ENCODE data around the gene PRKAB1. TPM values are rescaled to one million over a fixed set of nuclear protein-coding genes. Genes with fewer than 3 reads are reported as not detected.

The PRKAB1 gene
- total RNA-seq, 1 donor from 2014 or later, result 22.7 TPM

GRCh38 chr12:119659289-119659897, 8.5 kb upstream of the PRKAB1 start:
- no peaks in the 10 kb centered on the region for H3K4me1 Mint-ChIP-seq (ENCODE audit: low read depth, unreplicated experiment)
- no peaks in the 10 kb centered on the region for H3K9me3 Mint-ChIP-seq (ENCODE audit: unreplicated experiment)
- H3K4me3 ChIP-seq (ENCODE audit: insufficient read depth, low read depth, low read length), result no peak overlapping the region
- H3K36me3 Mint-ChIP-seq (ENCODE audit: low read depth, unreplicated experiment), result no peaks in the 10 kb centered on the region
- TF ChIP-seq CTCF (IDR thresholded peaks at IDR 0.05; ENCODE audit: insufficient read depth, low read depth, low read length), result peak; percentile 95
- TF ChIP-seq EZH2 (IDR thresholded peaks at IDR 0.05; ENCODE audit: insufficient read depth, low read length), result no peak
- no peak overlapping the region for H3K4me3 Mint-ChIP-seq (ENCODE audit: unreplicated experiment)
- no peak for FAIRE-seq
- H3K27ac Mint-ChIP-seq (ENCODE audit: unreplicated experiment), result no peak overlapping the region
- no peak for DNase-seq (ENCODE audit: low read depth)
- no peak overlapping the region for H2AFZ ChIP-seq (ENCODE audit: low read depth, low read length)
- no peak overlapping the region for H3K27ac ChIP-seq (ENCODE audit: low read depth, low read length)
- H3K9me3 ChIP-seq (ENCODE audit: insufficient read depth, low read depth, low read length), result no peaks in the 10 kb centered on the region
- no peak overlapping the region for H3K4me2 ChIP-seq (ENCODE audit: low read length)
- H3K27me3 Mint-ChIP-seq (ENCODE audit: low read depth, unreplicated experiment), result peaks cover 3% of the 10 kb centered on the region
- H3K79me2 ChIP-seq (ENCODE audit: insufficient read depth, low read length), result no peaks in the 10 kb centered on the region
- H3K27me3 ChIP-seq (ENCODE audit: insufficient read depth, low read length), result peaks cover 3% of the 10 kb centered on the region
- H3K36me3 ChIP-seq (ENCODE audit: insufficient read depth, low read length), result no peaks in the 10 kb centered on the region
- H3K4me1 ChIP-seq (ENCODE audit: insufficient read depth, low read length), result no peaks in the 10 kb centered on the region
- H4K20me1 ChIP-seq (ENCODE audit: insufficient read depth, low read length), result no peaks in the 10 kb centered on the region
- no peak overlapping the region for H3K9ac ChIP-seq (ENCODE audit: low read length)

- TF ChIP-seq EZH2 (IDR thresholded peaks at IDR 0.05; ENCODE audit: insufficient read depth, low read length), result no peak
- Histone ChIP-seq H2AFZ (ENCODE audit: low read depth, low read length) (no peak overlapping the region), H3K9me3 (ENCODE audit: insufficient read depth, low read depth, low read length) (no peaks in the 10 kb centered on the region), H3K27ac (ENCODE audit: low read depth, low read length) (no peak overlapping the region), H3K79me2 (ENCODE audit: insufficient read depth, low read length) (no peaks in the 10 kb centered on the region), H3K27me3 (ENCODE audit: insufficient read depth, low read length) (peaks cover 3% of the 10 kb centered on the region), H3K4me3 (ENCODE audit: insufficient read depth, low read depth, low read length) (no peak overlapping the region), H3K9ac (ENCODE audit: low read length) (no peak overlapping the region), H4K20me1 (ENCODE audit: insufficient read depth, low read length) (no peaks in the 10 kb centered on the region), H3K36me3 (ENCODE audit: insufficient read depth, low read length) (no peaks in the 10 kb centered on the region), H3K4me1 (ENCODE audit: insufficient read depth, low read length) (no peaks in the 10 kb centered on the region), H3K4me2 (ENCODE audit: low read length) (no peak overlapping the region)
- H3K36me3 Mint-ChIP-seq (ENCODE audit: low read depth, unreplicated experiment), result no peaks in the 10 kb centered on the region
- H3K4me3 Mint-ChIP-seq (ENCODE audit: unreplicated experiment), result no peak overlapping the region
- FAIRE-seq (no peak), DNase-seq (ENCODE audit: low read depth) (no peak)
- peaks cover 3% of the 10 kb centered on the region for H3K27me3 Mint-ChIP-seq (ENCODE audit: low read depth, unreplicated experiment)
- H3K4me1 Mint-ChIP-seq (ENCODE audit: low read depth, unreplicated experiment), result no peaks in the 10 kb centered on the region
- no peaks in the 10 kb centered on the region for H3K9me3 Mint-ChIP-seq (ENCODE audit: unreplicated experiment)
- H3K27ac Mint-ChIP-seq (ENCODE audit: unreplicated experiment), result no peak overlapping the region
These were observed 7.9 kb upstream of the PRKAB1 start for GRCh38 chr12:119660076-119660475.

- no peaks in the 10 kb centered on the region for H3K9me3 ChIP-seq (ENCODE audit: insufficient read depth, low read depth, low read length)
- no peak for DNase-seq (ENCODE audit: low read depth)
- H3K27ac ChIP-seq (ENCODE audit: low read depth, low read length), result no peak overlapping the region
- no peaks in the 10 kb centered on the region for H3K4me1 ChIP-seq (ENCODE audit: insufficient read depth, low read length)
- FAIRE-seq, result no peak
- no peak overlapping the region for H3K9ac ChIP-seq (ENCODE audit: low read length)
- peaks cover 3% of the 10 kb centered on the region for H3K27me3 ChIP-seq (ENCODE audit: insufficient read depth, low read length)
- Mint-ChIP-seq H3K36me3 (ENCODE audit: low read depth, unreplicated experiment) (no peaks in the 10 kb centered on the region), H3K27me3 (ENCODE audit: low read depth, unreplicated experiment) (peaks cover 3% of the 10 kb centered on the region), H3K4me3 (ENCODE audit: unreplicated experiment) (no peak overlapping the region), H3K9me3 (ENCODE audit: unreplicated experiment) (no peaks in the 10 kb centered on the region), H3K27ac (ENCODE audit: unreplicated experiment) (no peak overlapping the region), H3K4me1 (ENCODE audit: low read depth, unreplicated experiment) (no peaks in the 10 kb centered on the region)
- no peak overlapping the region for H3K4me3 ChIP-seq (ENCODE audit: insufficient read depth, low read depth, low read length)
- H3K4me2 ChIP-seq (ENCODE audit: low read length), result no peak overlapping the region
- H3K36me3 ChIP-seq (ENCODE audit: insufficient read depth, low read length), result no peaks in the 10 kb centered on the region
- TF ChIP-seq CTCF (IDR thresholded peaks at IDR 0.05; ENCODE audit: insufficient read depth, low read depth, low read length), result no peak
- TF ChIP-seq EZH2 (IDR thresholded peaks at IDR 0.05; ENCODE audit: insufficient read depth, low read length), result no peak
- H4K20me1 ChIP-seq (ENCODE audit: insufficient read depth, low read length), result no peaks in the 10 kb centered on the region
- no peak overlapping the region for H2AFZ ChIP-seq (ENCODE audit: low read depth, low read length)
- H3K79me2 ChIP-seq (ENCODE audit: insufficient read depth, low read length), result no peaks in the 10 kb centered on the region
These were observed 6.1 kb upstream of the PRKAB1 start for GRCh38 chr12:119661882-119662281.
